ENCODE measurements around the gene ZNF414.

DNA sequence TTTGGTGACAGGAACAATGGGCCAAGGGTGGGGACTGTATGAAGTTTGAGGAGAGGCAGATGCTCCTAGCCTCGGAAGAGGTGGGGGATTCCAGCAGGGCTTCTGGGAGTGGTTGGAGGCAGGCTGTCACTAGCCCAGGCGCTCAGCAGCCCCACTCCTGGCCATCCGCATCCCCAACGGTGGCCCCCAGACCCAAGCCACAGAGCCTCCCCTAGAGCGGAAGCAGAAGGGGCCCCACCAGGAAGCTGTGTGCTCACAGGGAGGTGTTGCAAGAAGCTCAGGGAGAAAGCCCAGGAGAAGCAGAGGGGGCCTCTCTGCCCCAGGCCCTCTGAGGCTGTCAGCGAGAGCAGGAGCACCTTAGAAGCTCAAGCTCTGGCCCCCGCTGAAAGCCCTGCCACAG, 19.8 kb downstream of the ZNF414 start:
- TF ChIP-seq, protein P1, sequence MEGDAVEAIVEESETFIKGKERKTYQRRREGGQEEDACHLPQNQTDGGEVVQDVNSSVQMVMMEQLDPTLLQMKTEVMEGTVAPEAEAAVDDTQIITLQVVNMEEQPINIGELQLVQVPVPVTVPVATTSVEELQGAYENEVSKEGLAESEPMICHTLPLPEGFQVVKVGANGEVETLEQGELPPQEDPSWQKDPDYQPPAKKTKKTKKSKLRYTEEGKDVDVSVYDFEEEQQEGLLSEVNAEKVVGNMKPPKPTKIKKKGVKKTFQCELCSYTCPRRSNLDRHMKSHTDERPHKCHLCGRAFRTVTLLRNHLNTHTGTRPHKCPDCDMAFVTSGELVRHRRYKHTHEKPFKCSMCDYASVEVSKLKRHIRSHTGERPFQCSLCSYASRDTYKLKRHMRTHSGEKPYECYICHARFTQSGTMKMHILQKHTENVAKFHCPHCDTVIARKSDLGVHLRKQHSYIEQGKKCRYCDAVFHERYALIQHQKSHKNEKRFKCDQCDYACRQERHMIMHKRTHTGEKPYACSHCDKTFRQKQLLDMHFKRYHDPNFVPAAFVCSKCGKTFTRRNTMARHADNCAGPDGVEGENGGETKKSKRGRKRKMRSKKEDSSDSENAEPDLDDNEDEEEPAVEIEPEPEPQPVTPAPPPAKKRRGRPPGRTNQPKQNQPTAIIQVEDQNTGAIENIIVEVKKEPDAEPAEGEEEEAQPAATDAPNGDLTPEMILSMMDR (IDR thresholded peaks at IDR 0.05 in 2 of 3, conservative IDR thresholded peaks at IDR 0.05 in 1 of 3; ENCODE audit: insufficient read depth in 2 of 3, low read depth in 1 of 3, low read length in 3 of 3) = no peak
- no peak for TF ChIP-seq RB1 (IDR thresholded peaks at IDR 0.05; ENCODE audit: low read depth)
- no peak for TF ChIP-seq PHB (CRISPR knock-in tag; IDR thresholded peaks at IDR 0.05)
- no peak for TF ChIP-seq CEBPB (tag; IDR thresholded peaks at IDR 0.05)
- TF ChIP-seq KDM4B (IDR thresholded peaks at IDR 0.05; ENCODE audit: borderline replicate concordance in 2 of 2, low read depth in 1 of 2) = no peak
- no peak for TF ChIP-seq PATZ1 (CRISPR knock-in tag; IDR thresholded peaks at IDR 0.05; ENCODE audit: borderline replicate concordance)
- no peak for TF ChIP-seq ZBTB17 (CRISPR knock-in tag; IDR thresholded peaks at IDR 0.05)
- no peak for TF ChIP-seq HBP1 (CRISPR knock-in tag; IDR thresholded peaks at IDR 0.05)
- TF ChIP-seq ARNT (IDR thresholded peaks at IDR 0.05) = no peak
- TF ChIP-seq TAF7 (tag; IDR thresholded peaks at IDR 0.05) = no peak
- TF ChIP-seq, protein P2, sequence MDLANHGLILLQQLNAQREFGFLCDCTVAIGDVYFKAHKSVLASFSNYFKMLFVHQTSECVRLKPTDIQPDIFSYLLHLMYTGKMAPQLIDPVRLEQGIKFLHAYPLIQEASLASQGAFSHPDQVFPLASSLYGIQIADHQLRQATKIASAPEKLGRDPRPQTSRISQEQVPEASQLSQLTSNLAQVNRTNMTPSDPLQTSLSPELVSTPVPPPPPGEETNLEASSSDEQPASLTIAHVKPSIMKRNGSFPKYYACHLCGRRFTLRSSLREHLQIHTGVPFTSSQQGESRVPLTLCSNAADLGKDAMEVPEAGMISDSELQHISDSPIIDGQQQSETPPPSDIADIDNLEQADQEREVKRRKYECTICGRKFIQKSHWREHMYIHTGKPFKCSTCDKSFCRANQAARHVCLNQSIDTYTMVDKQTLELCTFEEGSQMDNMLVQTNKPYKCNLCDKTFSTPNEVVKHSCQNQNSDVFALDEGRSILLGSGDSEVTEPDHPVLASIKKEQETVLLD (IDR thresholded peaks at IDR 0.05) = no peak
- no peak for TF ChIP-seq SMAD1 (IDR thresholded peaks at IDR 0.05; ENCODE audit: low read depth, low read length, partially characterized antibody)
- TF ChIP-seq USF2 (CRISPR knock-in tag; IDR thresholded peaks at IDR 0.05) = no peak
- TF ChIP-seq ESRRA (IDR thresholded peaks at IDR 0.05; ENCODE audit: borderline replicate concordance, low read depth) = no peak

Measured in K562 (cell line).